Osteoblast (primary cell): Measurements from ENCODE around the gene PNPLA2. TPM values are rescaled to one million over a fixed set of nuclear protein-coding genes. Genes with fewer than 3 reads are reported as not detected.

ENCODE experiments used
- DNase-seq: peaks from one replicate; pipeline ENCODE4 v3.0.0; 2011; ENCODE audit warnings: low spot score, mixed read lengths; ENCODE audit not compliant: insufficient read length; ENCODE audit errors: missing footprints
- H2AFZ ChIP-seq: 2 replicates; pipeline ENCODE4 v1.6.0; 2011; ENCODE audit warnings: mild to moderate bottlenecking, low read length
- H3K27ac ChIP-seq: 2 replicates; pipeline ENCODE4 v1.5.1; 2011; ENCODE audit warnings: mild to moderate bottlenecking, low read depth, low read length, moderate library complexity
- H3K27me3 ChIP-seq: 2 replicates; pipeline ENCODE4 v1.6.0; 2012; ENCODE audit warnings: mild to moderate bottlenecking, control low read depth, inconsistent platforms, low read length, moderate library complexity; ENCODE audit not compliant: insufficient read depth
- H3K36me3 ChIP-seq: 2 replicates; pipeline ENCODE4 v1.5.1; 2011; ENCODE audit warnings: mild to moderate bottlenecking, low read length, control low read depth, moderate library complexity; ENCODE audit not compliant: insufficient read depth
- H3K4me1 ChIP-seq: 2 replicates; pipeline ENCODE4 v1.5.1; 2011; ENCODE audit warnings: mild to moderate bottlenecking, low read length, control low read depth, moderate library complexity; ENCODE audit not compliant: insufficient read depth
- H3K4me2 ChIP-seq: 2 replicates; pipeline ENCODE4 v1.6.0; 2011; ENCODE audit warnings: mild to moderate bottlenecking, low read length; ENCODE audit not compliant: insufficient read depth
- H3K4me3 ChIP-seq: fragments of 200-600 bp; sonication (generic); 3 replicates; pipeline ENCODE4 v1.5.1; 2012; ENCODE audit warnings: mild to moderate bottlenecking, low read length, inconsistent platforms; ENCODE audit not compliant: insufficient read depth
- H3K79me2 ChIP-seq: 2 replicates; pipeline ENCODE4 v1.6.0; 2012; ENCODE audit warnings: mild to moderate bottlenecking, low read length, control low read depth, inconsistent platforms; ENCODE audit not compliant: insufficient read depth
- H3K9me3 ChIP-seq: 2 replicates; pipeline ENCODE4 v1.5.1; 2011; ENCODE audit warnings: low read depth, low read length, control low read depth
- H4K20me1 ChIP-seq: 2 replicates; pipeline ENCODE4 v1.6.0; 2012; ENCODE audit warnings: mild to moderate bottlenecking, low read length, control low read depth; ENCODE audit not compliant: insufficient read depth
- total RNA-seq: library from RNA; depleted of rRNA; stranded (reverse); fragments of >200 nt; gene quantifications from 2 replicates; pipeline ENCODE4 v1.2.3, GENCODE V29; 2012
- TF ChIP-seq, protein P1 (sequence below): IDR thresholded peaks from 2 replicates; pipeline ENCODE4 v1.5.1; 2011; ENCODE audit warnings: mild to moderate bottlenecking, low read depth, low read length, moderate library complexity; ENCODE audit errors: extremely low read depth

PNPLA2 gene
- total RNA-seq, 1 donor: 32.6 TPM

- H3K4me3 ChIP-seq: no peak overlapping the region
- H3K4me1 ChIP-seq: peaks cover 7% of the 10 kb centered on the region
- peaks cover 53% of the 10 kb centered on the region for H4K20me1 ChIP-seq
- no peak overlapping the region for H3K4me2 ChIP-seq
- TF ChIP-seq, protein P1, sequence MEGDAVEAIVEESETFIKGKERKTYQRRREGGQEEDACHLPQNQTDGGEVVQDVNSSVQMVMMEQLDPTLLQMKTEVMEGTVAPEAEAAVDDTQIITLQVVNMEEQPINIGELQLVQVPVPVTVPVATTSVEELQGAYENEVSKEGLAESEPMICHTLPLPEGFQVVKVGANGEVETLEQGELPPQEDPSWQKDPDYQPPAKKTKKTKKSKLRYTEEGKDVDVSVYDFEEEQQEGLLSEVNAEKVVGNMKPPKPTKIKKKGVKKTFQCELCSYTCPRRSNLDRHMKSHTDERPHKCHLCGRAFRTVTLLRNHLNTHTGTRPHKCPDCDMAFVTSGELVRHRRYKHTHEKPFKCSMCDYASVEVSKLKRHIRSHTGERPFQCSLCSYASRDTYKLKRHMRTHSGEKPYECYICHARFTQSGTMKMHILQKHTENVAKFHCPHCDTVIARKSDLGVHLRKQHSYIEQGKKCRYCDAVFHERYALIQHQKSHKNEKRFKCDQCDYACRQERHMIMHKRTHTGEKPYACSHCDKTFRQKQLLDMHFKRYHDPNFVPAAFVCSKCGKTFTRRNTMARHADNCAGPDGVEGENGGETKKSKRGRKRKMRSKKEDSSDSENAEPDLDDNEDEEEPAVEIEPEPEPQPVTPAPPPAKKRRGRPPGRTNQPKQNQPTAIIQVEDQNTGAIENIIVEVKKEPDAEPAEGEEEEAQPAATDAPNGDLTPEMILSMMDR: no peak
- H3K9me3 ChIP-seq: no peaks in the 10 kb centered on the region
- H3K79me2 ChIP-seq: peaks cover 41% of the 10 kb centered on the region
- H3K27me3 ChIP-seq: no peaks in the 10 kb centered on the region
- H3K36me3 ChIP-seq: peaks cover 13% of the 10 kb centered on the region
- no peak overlapping the region for H3K27ac ChIP-seq
- H2AFZ ChIP-seq: no peak overlapping the region
- DNase-seq: no peak
Measured at GRCh38 chr11:862696-863022, 43.9 kb downstream of the PNPLA2 start.

GRCh38 chr11:863023-863909, 44.6 kb downstream of the PNPLA2 start:
- H3K9me3 ChIP-seq: no peaks in the 10 kb centered on the region
- peaks cover 36% of the 10 kb centered on the region for H3K79me2 ChIP-seq
- TF ChIP-seq, protein P1: no peak
- no peak overlapping the region for H3K4me3 ChIP-seq
- no peak overlapping the region for H3K4me2 ChIP-seq
- H4K20me1 ChIP-seq: peaks cover 49% of the 10 kb centered on the region
- H3K27me3 ChIP-seq: no peaks in the 10 kb centered on the region
- H2AFZ ChIP-seq: no peak overlapping the region
- H3K27ac ChIP-seq: no peak overlapping the region
- DNase-seq: no peak
- peaks cover 14% of the 10 kb centered on the region for H3K36me3 ChIP-seq
- peaks cover 7% of the 10 kb centered on the region for H3K4me1 ChIP-seq

GRCh38 chr11:863910-864827, 45.5 kb downstream of the PNPLA2 start:
- H2AFZ ChIP-seq: no peak overlapping the region
- TF ChIP-seq, protein P1: no peak
- H3K36me3 ChIP-seq: peaks cover 15% of the 10 kb centered on the region

DNA sequence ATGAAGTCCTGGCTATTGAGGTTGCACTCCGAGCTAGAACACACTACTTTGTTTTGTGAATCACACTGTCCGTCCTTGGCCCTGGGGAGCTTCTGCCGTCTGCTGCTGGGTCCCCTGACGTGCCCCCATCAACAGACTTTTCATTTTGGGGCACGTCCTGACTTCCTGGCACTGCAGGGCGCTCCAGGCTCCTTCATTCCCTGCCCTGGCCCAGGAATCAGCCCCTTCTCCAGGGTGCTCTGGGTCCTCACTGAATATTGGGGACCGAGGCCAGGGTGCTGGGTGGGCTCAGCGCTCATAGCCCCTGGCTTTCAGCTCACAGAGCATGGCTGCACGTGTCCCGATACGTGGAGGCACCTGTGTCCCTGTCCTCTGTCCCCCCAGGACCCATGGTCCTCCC, 46.2 kb downstream of the PNPLA2 start:
- Histone ChIP-seq H4K20me1 (peaks cover 37% of the 10 kb centered on the region), H3K9me3 (no peaks in the 10 kb centered on the region), H2AFZ (no peak overlapping the region), H3K79me2 (peaks cover 23% of the 10 kb centered on the region), H3K4me3 (no peak overlapping the region), H3K27ac (no peak overlapping the region), H3K27me3 (no peaks in the 10 kb centered on the region), H3K4me1 (peaks cover 2% of the 10 kb centered on the region), H3K36me3 (peaks cover 15% of the 10 kb centered on the region), H3K4me2 (no peak overlapping the region)
- DNase-seq: no peak
- TF ChIP-seq, protein P1: no peak

More at GRCh38 chr11:863910-864827, 45.5 kb downstream of the PNPLA2 start:
- Histone ChIP-seq H3K4me3 (no peak overlapping the region), H3K9me3 (no peaks in the 10 kb centered on the region), H3K79me2 (peaks cover 28% of the 10 kb centered on the region), H3K4me1 (peaks cover 7% of the 10 kb centered on the region), H4K20me1 (peaks cover 41% of the 10 kb centered on the region), H3K4me2 (no peak overlapping the region), H3K27ac (no peak overlapping the region), H3K27me3 (no peaks in the 10 kb centered on the region)
- no peak for DNase-seq
